ACC112 (cell line): ENCODE data around the gene PARD3B.

ENCODE experiments used
- H2AFZ ChIP-seq: fragments of 200-600 bp; sonication (generic); one replicate; pipeline ENCODE4 v1.6.0; 2017; ENCODE audit warnings: antibody characterized with exemption, low read length; ENCODE audit not compliant: unreplicated experiment
- H3K27ac ChIP-seq: fragments of 200-600 bp; sonication (generic); 2 replicates; pipeline ENCODE4 v1.5.1; 2014; ENCODE audit warnings: low read depth, mild to moderate bottlenecking, antibody characterized with exemption, low read length, moderate library complexity
- H3K27me3 ChIP-seq: fragments of 200-600 bp; sonication (generic); 2 replicates; pipeline ENCODE4 v1.6.1; 2014; ENCODE audit warnings: mild to moderate bottlenecking, antibody characterized with exemption, low read length, moderate library complexity, mixed read lengths; ENCODE audit not compliant: insufficient read depth
- H3K36me3 ChIP-seq: fragments of 200-600 bp; sonication (generic); 2 replicates; pipeline ENCODE4 v1.6.1; 2016; ENCODE audit warnings: mild to moderate bottlenecking, antibody characterized with exemption, low read length, moderate library complexity, mixed read lengths; ENCODE audit not compliant: insufficient read depth
- H3K4me1 ChIP-seq: fragments of 200-600 bp; sonication (generic); one replicate; pipeline ENCODE4 v1.6.1; 2016; ENCODE audit warnings: low read length, mixed read lengths; ENCODE audit not compliant: insufficient read depth, unreplicated experiment, control insufficient read depth
- H3K4me3 ChIP-seq: fragments of 200-600 bp; sonication (generic); 2 replicates; pipeline ENCODE4 v1.5.1; 2014; ENCODE audit warnings: mild to moderate bottlenecking, low read depth, low read length
- H3K79me2 ChIP-seq: fragments of 200-600 bp; sonication (generic); one replicate; pipeline ENCODE4 v1.6.0; 2016; ENCODE audit warnings: low read length; ENCODE audit not compliant: control insufficient read depth, unreplicated experiment, insufficient read depth

Gene PARD3B

DNA sequence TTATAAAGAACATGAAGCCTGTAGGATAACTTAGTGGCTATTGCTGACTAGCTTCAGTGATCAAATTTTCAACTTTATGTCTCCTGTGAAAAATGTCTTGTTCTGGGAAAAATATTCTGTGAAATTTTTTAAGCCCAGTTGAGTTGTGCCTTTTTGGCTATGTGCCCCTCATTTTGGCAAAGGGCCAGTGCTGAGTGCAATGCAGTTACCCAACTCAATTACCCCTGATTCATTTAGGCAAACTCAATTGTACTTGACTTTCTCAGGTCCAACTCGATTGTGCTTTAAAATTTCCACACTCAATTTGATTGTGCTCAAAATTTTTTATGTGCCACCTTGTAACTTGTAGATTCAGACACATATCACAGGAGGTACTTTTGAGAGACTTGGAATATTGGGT is 588.3 kb downstream of the PARD3B start:
- H3K79me2 ChIP-seq, result no peaks in the 10 kb centered on the region
- no peaks in the 10 kb centered on the region for H3K36me3 ChIP-seq
- H3K4me3 ChIP-seq, result no peak overlapping the region
- no peak overlapping the region for H2AFZ ChIP-seq
- no peaks in the 10 kb centered on the region for H3K27me3 ChIP-seq
- H3K27ac ChIP-seq, result no peak overlapping the region
- H3K4me1 ChIP-seq, result no peaks in the 10 kb centered on the region

DNA sequence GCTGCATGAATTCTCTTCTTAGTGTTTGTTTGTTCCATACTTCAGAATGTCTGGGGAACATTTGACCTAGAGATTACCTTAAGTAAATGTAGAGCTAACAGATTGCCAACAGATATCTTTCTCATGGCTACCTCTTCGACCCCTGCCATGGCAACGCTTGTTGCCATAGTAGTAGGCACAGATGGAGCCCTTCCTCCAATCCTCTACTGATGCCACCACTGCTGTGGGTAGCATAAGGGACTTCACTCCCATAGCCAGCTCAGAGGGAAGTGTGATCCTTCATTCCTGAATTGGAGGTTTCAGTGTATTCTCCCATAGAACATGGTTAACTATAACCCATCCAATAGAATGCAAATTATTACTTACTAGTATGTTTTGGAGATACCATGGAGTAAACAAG is 593.5 kb downstream of the PARD3B start:
- Histone ChIP-seq H3K4me1 (no peaks in the 10 kb centered on the region), H2AFZ (no peak overlapping the region), H3K27me3 (no peaks in the 10 kb centered on the region), H3K4me3 (no peak overlapping the region), H3K36me3 (no peaks in the 10 kb centered on the region), H3K79me2 (no peaks in the 10 kb centered on the region), H3K27ac (no peak overlapping the region)

DNA sequence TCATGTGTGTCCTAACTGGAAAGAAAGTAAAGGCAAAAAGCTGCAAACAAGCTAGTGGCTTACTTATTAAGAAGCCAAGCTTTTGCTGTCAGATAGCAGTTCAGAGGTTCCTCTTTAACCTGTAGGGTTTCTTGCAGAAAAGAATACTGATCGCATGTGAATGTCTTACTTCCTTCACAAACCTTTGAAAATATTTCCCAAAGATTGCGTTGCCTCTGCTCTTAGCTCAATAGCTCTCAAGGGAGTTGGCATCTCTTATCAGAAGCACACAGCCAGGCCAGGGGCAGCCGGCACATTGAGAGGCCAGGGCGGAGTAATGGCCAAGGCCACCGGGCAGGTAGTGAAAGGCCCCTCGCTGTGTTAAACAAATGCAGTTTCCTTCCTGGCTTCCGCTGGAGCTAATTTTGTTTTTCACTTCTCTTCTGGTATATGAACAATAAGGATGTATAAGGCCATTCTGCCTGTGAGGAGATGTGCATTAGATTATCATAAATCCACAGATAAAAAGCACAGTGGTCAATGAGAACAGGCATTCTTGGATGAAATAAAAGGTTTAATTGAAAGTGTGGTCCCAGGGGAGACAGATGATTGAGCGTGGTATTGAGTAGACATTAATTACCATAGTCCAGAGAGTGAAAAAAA is 594.7 kb downstream of the PARD3B start:
- Histone ChIP-seq H3K4me3 (no peak overlapping the region), H3K27me3 (no peaks in the 10 kb centered on the region), H3K4me1 (no peaks in the 10 kb centered on the region), H3K36me3 (no peaks in the 10 kb centered on the region), H3K27ac (no peak overlapping the region), H2AFZ (no peak overlapping the region), H3K79me2 (no peaks in the 10 kb centered on the region)

DNA sequence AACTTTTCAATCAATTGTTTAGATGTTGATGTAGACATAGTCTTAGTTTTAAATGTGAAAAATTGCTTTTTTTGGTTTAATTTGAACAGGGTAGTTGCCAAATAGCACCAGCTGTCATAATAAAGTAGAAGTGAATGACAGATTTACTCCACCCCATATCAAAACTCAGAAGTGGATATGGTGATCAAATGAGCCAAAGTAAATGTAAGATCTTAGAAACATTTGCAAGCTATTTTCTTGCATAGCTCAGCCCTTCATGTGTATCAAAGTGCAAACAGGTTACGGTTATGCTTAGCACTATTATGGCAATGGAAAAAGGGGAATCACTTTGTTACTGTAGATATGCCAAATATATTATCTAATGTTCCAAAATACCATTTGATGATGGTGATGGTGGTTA is 596.1 kb downstream of the PARD3B start:
- Histone ChIP-seq H3K4me1 (no peaks in the 10 kb centered on the region), H3K4me3 (no peak overlapping the region), H3K27me3 (no peaks in the 10 kb centered on the region), H3K79me2 (no peaks in the 10 kb centered on the region), H2AFZ (no peak overlapping the region), H3K27ac (no peak overlapping the region), H3K36me3 (no peaks in the 10 kb centered on the region)

DNA sequence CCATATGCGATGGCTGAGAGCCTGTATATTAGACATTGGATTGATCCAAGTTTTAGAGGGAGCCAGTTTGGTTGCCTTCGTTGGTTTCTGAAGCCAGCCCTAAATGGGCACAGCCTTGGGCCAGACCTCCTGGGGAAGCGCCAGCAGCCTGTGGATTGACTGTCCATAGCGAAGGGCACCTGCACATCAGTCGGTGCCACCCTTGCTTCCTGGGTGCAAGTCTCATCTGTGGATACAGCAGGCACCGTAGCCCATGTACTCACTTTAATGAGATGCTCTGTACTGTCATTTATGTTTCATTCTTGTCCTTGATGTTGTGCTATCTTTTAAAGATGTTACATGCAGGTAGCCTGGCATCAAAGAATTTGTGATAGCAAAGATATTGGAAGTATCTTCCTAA is 600.6 kb downstream of the PARD3B start:
- Histone ChIP-seq H3K4me1 (no peaks in the 10 kb centered on the region), H3K36me3 (no peaks in the 10 kb centered on the region), H3K4me3 (no peak overlapping the region), H3K79me2 (no peaks in the 10 kb centered on the region), H2AFZ (no peak overlapping the region), H3K27ac (no peak overlapping the region), H3K27me3 (no peaks in the 10 kb centered on the region)

DNA sequence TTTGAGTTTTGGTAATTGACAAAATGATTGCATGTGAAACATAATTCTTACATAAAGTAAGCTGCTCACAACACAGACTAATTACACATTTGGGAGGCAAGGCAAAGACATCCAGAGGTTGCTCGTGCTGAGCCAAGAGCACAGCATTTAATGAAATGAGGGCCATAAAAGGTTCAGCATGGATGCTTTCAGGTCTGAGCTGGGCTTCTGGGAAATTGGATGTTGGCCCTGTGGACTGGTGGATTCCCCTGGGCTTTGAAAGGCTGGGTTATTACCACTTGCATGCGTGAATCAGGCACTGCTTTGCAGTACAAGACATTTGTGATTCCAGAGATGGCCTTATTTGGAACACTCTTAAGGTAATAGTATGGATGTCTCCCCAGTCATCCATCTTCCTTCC is 603.5 kb downstream of the PARD3B start:
- Histone ChIP-seq H3K4me3 (no peak overlapping the region), H3K27ac (no peak overlapping the region), H3K36me3 (no peaks in the 10 kb centered on the region), H3K4me1 (no peaks in the 10 kb centered on the region), H3K79me2 (no peaks in the 10 kb centered on the region), H3K27me3 (no peaks in the 10 kb centered on the region), H2AFZ (no peak overlapping the region)

DNA sequence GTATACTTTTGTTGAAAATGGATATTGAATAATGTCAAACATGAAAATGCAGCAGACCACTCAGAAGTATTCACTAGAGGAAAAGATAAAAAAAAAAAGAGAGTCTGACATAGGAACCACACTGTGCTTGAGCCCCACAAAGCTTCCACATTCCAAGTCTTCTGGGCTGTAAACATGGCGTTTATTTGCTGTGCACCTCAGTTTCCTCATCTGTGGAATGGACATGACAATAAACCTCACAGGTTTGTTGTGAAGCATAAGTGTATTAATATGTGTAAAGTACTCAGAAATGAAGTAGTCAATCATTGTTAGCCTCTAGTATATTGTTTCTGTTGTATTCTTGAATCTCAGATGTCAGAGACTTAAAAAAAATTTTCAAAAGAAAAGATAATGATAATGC is 611.2 kb downstream of the PARD3B start:
- no peak overlapping the region for H3K4me3 ChIP-seq
- H3K4me1 ChIP-seq, result no peaks in the 10 kb centered on the region
- H3K27me3 ChIP-seq, result no peaks in the 10 kb centered on the region
- no peaks in the 10 kb centered on the region for H3K79me2 ChIP-seq
- H3K27ac ChIP-seq, result no peak overlapping the region
- H3K36me3 ChIP-seq, result no peaks in the 10 kb centered on the region
- no peak overlapping the region for H2AFZ ChIP-seq

DNA sequence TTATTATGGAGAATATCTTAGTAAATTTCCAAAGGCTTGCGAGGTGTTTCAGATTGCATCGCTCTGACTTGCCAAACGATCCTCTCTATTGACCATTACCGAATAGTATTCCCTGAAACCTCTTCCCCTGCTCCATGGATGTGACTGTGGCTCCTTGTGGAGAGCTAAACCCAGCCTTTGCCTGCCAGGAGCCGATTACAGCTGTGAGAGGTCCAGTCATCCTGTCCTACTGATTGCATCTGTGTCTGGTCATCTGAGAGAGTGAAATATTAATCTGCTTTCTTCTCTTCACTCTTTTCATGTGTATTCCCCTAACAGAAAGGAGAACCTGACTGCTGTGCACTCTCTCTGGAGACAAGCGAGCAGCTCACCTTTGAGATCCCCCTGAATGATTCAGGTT is 613.1 kb downstream of the PARD3B start:
- no peak overlapping the region for H3K27ac ChIP-seq
- no peaks in the 10 kb centered on the region for H3K36me3 ChIP-seq
- H3K27me3 ChIP-seq, result no peaks in the 10 kb centered on the region
- no peak overlapping the region for H3K4me3 ChIP-seq
- H3K79me2 ChIP-seq, result no peaks in the 10 kb centered on the region
- H2AFZ ChIP-seq, result no peak overlapping the region
- H3K4me1 ChIP-seq, result no peaks in the 10 kb centered on the region

DNA sequence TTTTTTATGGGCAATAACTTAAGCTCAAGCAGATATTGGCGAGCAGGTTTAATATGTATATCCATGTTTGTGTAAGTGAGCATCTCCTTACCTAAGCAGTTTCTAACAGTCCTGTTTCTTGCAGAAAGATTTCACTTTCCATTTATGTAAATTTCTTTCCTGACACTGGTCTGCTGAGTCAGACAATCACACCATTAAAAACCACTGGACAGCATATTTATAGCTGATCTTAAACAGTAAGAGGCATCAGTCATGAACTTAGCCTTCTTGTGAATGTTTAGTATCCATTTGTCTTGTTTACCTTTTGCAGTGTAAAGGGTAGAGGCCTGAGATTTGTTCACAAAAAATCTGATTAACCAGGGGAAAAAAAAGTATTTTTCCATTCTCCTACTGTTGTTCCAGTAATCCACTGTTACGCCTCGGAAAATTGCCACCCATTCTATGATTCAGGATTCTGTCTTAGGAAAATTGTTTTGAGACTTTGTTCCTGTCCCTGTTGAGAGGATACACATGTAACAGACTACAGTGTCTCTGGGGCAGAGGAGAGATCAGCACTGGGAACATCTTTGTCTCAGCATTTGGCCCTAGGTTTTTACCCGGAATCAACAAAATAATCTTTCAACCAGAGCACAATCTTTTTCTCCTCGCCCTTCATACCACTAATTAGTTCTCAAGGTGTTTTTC is 616.0 kb downstream of the PARD3B start:
- Histone ChIP-seq H3K27me3 (no peaks in the 10 kb centered on the region), H3K4me3 (no peak overlapping the region)

DNA sequence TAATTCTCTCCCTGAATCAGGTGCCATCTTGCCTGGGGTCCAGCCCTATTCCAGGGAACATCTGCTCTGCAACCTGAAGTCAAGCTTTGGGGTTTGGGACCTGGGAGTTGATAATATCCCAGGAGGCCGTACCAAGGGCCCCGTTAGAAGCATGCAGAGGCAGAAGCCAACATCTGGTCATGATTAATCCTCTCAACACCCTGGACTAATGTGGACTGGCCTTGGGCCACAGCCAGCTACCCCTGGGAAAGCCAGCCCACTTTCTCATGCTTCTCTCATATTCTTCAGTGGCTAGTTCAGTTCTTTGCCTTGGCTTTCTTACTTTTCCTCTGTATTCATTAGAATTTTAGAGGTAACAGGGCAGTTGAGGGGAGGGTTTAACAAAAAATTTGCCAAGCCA is 621.5 kb downstream of the PARD3B start:
- Histone ChIP-seq H3K27ac (no peak overlapping the region), H3K4me1 (no peaks in the 10 kb centered on the region), H3K79me2 (no peaks in the 10 kb centered on the region), H3K4me3 (no peak overlapping the region), H3K27me3 (no peaks in the 10 kb centered on the region), H3K36me3 (no peaks in the 10 kb centered on the region), H2AFZ (no peak overlapping the region)

More for the DNA sequence above, 616.0 kb downstream of the PARD3B start:
- H3K79me2 ChIP-seq, result no peaks in the 10 kb centered on the region
- no peaks in the 10 kb centered on the region for H3K4me1 ChIP-seq
- no peaks in the 10 kb centered on the region for H3K36me3 ChIP-seq
- no peak overlapping the region for H2AFZ ChIP-seq
- no peak overlapping the region for H3K27ac ChIP-seq

DNA sequence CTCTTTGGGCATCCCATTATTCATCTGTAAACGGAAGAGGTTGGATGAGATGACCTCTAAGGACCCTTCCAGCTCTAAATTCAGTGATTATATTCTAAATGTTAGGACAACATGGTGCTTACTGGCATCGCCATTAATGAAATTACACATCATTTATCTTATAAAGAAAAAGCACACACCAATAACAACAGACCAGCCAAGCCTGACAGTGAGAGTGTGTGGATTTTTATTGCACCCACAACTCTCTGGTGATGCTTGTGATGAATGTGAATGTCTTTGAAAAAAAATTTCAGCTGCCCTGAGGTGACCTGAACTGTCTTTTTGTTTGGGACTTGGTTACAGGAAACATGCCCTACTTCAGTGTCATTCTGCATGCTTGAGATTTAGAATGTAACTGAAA is 623.7 kb downstream of the PARD3B start:
- no peaks in the 10 kb centered on the region for H3K79me2 ChIP-seq
- H3K27ac ChIP-seq, result no peak overlapping the region
- no peaks in the 10 kb centered on the region for H3K27me3 ChIP-seq
- H3K4me1 ChIP-seq, result no peaks in the 10 kb centered on the region
- no peaks in the 10 kb centered on the region for H3K36me3 ChIP-seq
- no peak overlapping the region for H3K4me3 ChIP-seq
- no peak overlapping the region for H2AFZ ChIP-seq
